ENCODE results near the gene C7orf25.

C7orf25 gene

GRCh38 chr7:42911454-42912447 lies at the start of gene C7orf25:
Gene C7orf25, minus strand, starts transcription at chr7:42912070. Its CDS starts 1,170 bp downstream, at chr7:42910900.
- H3K4me3 ChIP-seq (ENCODE audit: low read depth, low read length), result peak within 1 kb of the TSS; percentile 79
- peak; percentile 82 for DNase-seq (ENCODE audit: low read depth)
- TF ChIP-seq CTCF (IDR thresholded peaks at IDR 0.05; ENCODE audit: control insufficient read depth, extremely low read depth, insufficient read depth), result peak; percentile 29

- TF ChIP-seq CTCF (IDR thresholded peaks at IDR 0.05; ENCODE audit: control insufficient read depth, extremely low read depth, insufficient read depth), result no peak
- DNase-seq (ENCODE audit: low read depth), result no peak
- H3K4me3 ChIP-seq (ENCODE audit: low read depth, low read length), result no peak overlapping the region
Observed at GRCh38 chr7:42961170-42961569, 49.3 kb upstream of the C7orf25 start.

DNA sequence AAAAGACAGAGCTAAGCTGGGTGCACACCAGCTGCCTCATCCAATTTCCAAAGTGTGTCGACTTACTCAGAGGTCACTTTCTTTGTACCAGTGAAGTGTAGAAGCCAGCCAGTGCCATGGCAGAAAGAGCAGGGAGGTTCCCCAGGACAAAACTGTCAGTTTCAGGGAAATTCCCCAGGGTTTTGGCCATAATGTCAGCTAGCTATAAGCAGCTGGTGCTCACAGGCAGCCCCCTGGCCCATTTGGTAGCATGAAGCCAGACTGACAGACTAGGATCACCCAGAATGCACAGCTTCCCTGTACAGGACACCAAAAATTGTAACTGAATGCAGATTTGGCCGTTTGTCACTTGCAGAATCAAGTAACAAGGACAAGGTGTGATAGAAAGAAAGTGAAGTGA lies 48.9 kb upstream of the C7orf25 start:
- H3K4me3 ChIP-seq (ENCODE audit: low read depth, low read length), result no peak overlapping the region
- no peak for DNase-seq (ENCODE audit: low read depth)
- no peak for TF ChIP-seq CTCF (IDR thresholded peaks at IDR 0.05; ENCODE audit: control insufficient read depth, extremely low read depth, insufficient read depth)

DNA sequence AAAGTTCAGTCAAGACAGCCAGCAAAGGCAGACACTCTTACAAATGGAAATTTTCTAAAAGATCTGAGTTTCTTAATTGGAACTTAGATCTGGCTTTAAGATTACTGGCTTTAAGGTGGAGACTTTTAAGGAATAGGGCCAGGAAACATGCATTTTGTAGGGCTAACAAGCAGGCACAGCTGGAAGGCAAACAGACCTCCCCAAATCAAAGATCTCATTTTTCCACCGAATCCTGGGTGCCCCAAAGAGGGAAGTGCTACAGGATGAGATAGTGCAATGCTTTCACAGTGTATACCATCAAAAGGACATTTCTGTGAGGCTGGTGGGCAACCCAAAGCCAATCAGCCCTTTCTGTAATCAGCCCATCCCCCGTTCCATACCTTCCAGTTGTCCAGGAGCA lies 47.7 kb upstream of the C7orf25 start:
- TF ChIP-seq CTCF (IDR thresholded peaks at IDR 0.05; ENCODE audit: control insufficient read depth, extremely low read depth, insufficient read depth), result no peak
- no peak overlapping the region for H3K4me3 ChIP-seq (ENCODE audit: low read depth, low read length)
- no peak for DNase-seq (ENCODE audit: low read depth)

DNA sequence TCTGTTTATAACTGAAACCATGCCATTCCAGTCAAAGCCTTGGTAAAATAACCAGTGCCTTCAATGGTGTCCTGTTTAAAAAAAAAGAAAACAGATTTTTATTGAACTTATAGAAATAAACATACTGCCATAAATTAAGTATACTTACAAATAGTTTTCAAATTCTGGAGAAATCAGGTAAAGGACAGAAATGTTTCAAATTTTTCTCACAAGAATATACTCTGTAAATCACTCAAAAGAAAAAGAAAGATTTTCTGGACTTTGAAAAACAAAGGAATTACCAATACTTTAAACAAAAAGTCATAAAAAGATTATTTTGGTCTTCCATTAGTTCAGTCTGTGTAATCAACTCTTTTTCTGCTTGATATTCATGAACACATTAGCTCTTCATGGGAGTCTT lies 44.2 kb upstream of the C7orf25 start:
- TF ChIP-seq CTCF (IDR thresholded peaks at IDR 0.05; ENCODE audit: control insufficient read depth, extremely low read depth, insufficient read depth), result no peak
- no peak overlapping the region for H3K4me3 ChIP-seq (ENCODE audit: low read depth, low read length)
- DNase-seq (ENCODE audit: low read depth), result no peak

GRCh38 chr7:42953994-42954393 lies 42.1 kb upstream of the C7orf25 start:
- no peak overlapping the region for H3K4me3 ChIP-seq (ENCODE audit: low read depth, low read length)
- TF ChIP-seq CTCF (IDR thresholded peaks at IDR 0.05; ENCODE audit: control insufficient read depth, extremely low read depth, insufficient read depth), result no peak
- DNase-seq (ENCODE audit: low read depth), result no peak
